ENCODE results near the gene C1orf21. TPM values are rescaled to one million over a fixed set of nuclear protein-coding genes. Genes with fewer than 3 reads are reported as not detected.

The C1orf21 gene
- total RNA-seq, 1 donor from 2014 or later: 0.09 TPM

DNA sequence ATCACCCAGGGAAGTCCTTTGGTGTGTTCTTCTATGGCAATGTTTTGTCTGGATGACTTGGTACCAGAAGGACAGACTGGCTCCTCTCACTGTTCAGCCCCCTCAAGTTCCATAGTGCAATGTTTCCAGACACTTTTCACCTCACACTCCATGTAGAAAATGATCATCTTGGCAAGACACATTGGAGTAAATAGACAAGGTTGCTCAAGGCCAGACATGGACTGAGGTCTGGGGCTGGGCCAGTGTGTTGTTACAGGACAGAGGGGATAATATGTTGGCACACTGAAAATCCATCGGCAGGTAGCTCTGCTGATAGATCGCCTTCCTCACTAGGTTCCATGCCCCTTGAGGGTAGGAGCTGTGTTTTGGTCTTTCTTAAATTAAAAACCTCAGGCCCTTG lies 51.5 kb downstream of the C1orf21 start:
- H3K4me1 Mint-ChIP-seq: no peaks in the 10 kb centered on the region
- no peaks in the 10 kb centered on the region for H3K36me3 Mint-ChIP-seq (ENCODE audit: low read depth)
- H3K27ac Mint-ChIP-seq: no peak overlapping the region
- ChIA-PET POLR2A (no interaction called here), CTCF (interaction anchor here (0.6 kb wide), 2 partner anchors 20 to 553 kb away, joined by 3 to 4 read pairs; no protein-coding TSS in a partner anchor)
- no peaks in the 10 kb centered on the region for H3K9me3 Mint-ChIP-seq
- no peak overlapping the region for H3K4me3 Mint-ChIP-seq
- intact Hi-C loops (cut with micrococcal nuclease): no loop called here
- TF ChIP-seq, protein P1, sequence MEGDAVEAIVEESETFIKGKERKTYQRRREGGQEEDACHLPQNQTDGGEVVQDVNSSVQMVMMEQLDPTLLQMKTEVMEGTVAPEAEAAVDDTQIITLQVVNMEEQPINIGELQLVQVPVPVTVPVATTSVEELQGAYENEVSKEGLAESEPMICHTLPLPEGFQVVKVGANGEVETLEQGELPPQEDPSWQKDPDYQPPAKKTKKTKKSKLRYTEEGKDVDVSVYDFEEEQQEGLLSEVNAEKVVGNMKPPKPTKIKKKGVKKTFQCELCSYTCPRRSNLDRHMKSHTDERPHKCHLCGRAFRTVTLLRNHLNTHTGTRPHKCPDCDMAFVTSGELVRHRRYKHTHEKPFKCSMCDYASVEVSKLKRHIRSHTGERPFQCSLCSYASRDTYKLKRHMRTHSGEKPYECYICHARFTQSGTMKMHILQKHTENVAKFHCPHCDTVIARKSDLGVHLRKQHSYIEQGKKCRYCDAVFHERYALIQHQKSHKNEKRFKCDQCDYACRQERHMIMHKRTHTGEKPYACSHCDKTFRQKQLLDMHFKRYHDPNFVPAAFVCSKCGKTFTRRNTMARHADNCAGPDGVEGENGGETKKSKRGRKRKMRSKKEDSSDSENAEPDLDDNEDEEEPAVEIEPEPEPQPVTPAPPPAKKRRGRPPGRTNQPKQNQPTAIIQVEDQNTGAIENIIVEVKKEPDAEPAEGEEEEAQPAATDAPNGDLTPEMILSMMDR (IDR thresholded peaks at IDR 0.05): no peak
- no peak for ATAC-seq (ENCODE audit: low read depth)
- H3K27me3 Mint-ChIP-seq: no peaks in the 10 kb centered on the region
- DNase-seq: no peak

- CTCF ChIA-PET: interaction anchor here (1.0 kb wide), 1 partner anchor 40 kb away, joined by 3 read pairs; no protein-coding TSS in a partner anchor
- Mint-ChIP-seq H3K4me1 (no peaks in the 10 kb centered on the region), H3K4me3 (no peak overlapping the region), H3K9me3 (no peaks in the 10 kb centered on the region), H3K27ac (no peak overlapping the region), H3K27me3 (no peaks in the 10 kb centered on the region), H3K36me3 (ENCODE audit: low read depth) (no peaks in the 10 kb centered on the region)
- intact Hi-C loops (cut with micrococcal nuclease): no loop called here
- DNase-seq: no peak
- no peak for ATAC-seq (ENCODE audit: low read depth)
- TF ChIP-seq, protein P1 (IDR thresholded peaks at IDR 0.05): no peak
- POLR2A ChIA-PET: no interaction called here
These were observed 55.4 kb downstream of the C1orf21 start for GRCh38 chr1:184442260-184442659.

DNA sequence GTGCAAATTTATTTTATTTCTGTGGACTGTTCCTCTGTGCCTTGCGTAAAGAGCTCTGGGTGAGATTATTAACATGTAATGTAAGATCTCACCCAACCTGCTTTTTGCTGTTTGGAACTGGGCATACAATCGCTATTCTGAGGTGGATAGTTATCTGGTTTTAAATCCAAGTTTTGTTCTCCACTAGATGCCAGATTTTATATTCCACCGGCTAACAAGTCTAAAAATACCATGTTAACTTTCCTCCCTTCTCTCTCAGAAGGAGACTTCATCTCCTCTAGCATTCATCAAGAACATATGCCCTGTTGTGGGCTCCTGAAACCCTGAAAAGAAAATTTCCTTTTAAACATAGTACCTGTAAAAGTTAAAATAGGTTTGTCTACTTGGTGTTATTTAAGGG lies 56.4 kb downstream of the C1orf21 start:
- no peaks in the 10 kb centered on the region for H3K36me3 Mint-ChIP-seq (ENCODE audit: low read depth)
- POLR2A ChIA-PET: no interaction called here
- CTCF ChIA-PET: no interaction called here
- no peak for ATAC-seq (ENCODE audit: low read depth)
- intact Hi-C loops (cut with micrococcal nuclease): no loop called here
- no peak for DNase-seq
- TF ChIP-seq, protein P1 (IDR thresholded peaks at IDR 0.05): no peak
- H3K27me3 Mint-ChIP-seq: no peaks in the 10 kb centered on the region
- H3K27ac Mint-ChIP-seq: no peak overlapping the region
- no peaks in the 10 kb centered on the region for H3K4me1 Mint-ChIP-seq
- H3K9me3 Mint-ChIP-seq: no peaks in the 10 kb centered on the region
- no peak overlapping the region for H3K4me3 Mint-ChIP-seq

GRCh38 chr1:184443624-184444023 lies 56.8 kb downstream of the C1orf21 start:
- TF ChIP-seq, protein P1 (IDR thresholded peaks at IDR 0.05): no peak
- no peak overlapping the region for H3K4me3 Mint-ChIP-seq
- DNase-seq: no peak
- intact Hi-C loops (cut with micrococcal nuclease): no loop called here
- no peaks in the 10 kb centered on the region for H3K36me3 Mint-ChIP-seq (ENCODE audit: low read depth)
- H3K27ac Mint-ChIP-seq: no peak overlapping the region
- ATAC-seq (ENCODE audit: low read depth): no peak
- H3K4me1 Mint-ChIP-seq: no peaks in the 10 kb centered on the region
- POLR2A ChIA-PET: no interaction called here
- H3K27me3 Mint-ChIP-seq: no peaks in the 10 kb centered on the region
- no peaks in the 10 kb centered on the region for H3K9me3 Mint-ChIP-seq
- CTCF ChIA-PET: no interaction called here

DNA sequence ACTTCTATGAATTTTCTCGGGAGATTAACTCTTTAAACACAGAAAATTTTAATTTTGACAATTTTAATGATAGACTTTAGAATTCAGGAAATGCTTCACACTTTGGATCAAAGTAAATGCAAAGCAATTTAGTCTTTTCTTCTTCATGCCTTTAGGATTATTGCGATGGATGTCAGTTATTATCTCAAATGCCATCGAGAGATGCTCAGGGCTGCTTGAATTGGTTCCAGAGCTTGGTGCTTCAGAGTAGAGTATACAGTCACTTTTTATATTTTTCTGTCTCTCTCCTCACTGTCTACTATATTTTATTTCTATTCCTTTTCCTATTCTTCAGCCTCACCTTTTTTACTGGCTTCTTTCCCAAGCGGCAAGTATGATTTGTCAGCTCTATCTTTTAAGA lies 59.2 kb downstream of the C1orf21 start:
- intact Hi-C loops (cut with micrococcal nuclease): no loop called here
- Mint-ChIP-seq H3K4me1 (no peaks in the 10 kb centered on the region), H3K4me3 (no peak overlapping the region), H3K36me3 (ENCODE audit: low read depth) (no peaks in the 10 kb centered on the region), H3K9me3 (no peaks in the 10 kb centered on the region), H3K27me3 (no peaks in the 10 kb centered on the region), H3K27ac (no peak overlapping the region)
- TF ChIP-seq, protein P1 (IDR thresholded peaks at IDR 0.05): no peak
- POLR2A ChIA-PET: no interaction called here
- CTCF ChIA-PET: no interaction called here
- DNase-seq (no peak), ATAC-seq (ENCODE audit: low read depth) (no peak)
